Left ventricle myocardium inferior (tissue), 1 donor: ENCODE results near the gene ALG9. TPM values are rescaled to one million over a fixed set of nuclear protein-coding genes. Genes with fewer than 3 reads are reported as not detected.
A peak's percentile ranks its signal among the peaks of the same experiment; 100 is the strongest.
"Not testable (repeated sequence)": the region's sequence is repeated elsewhere in the genome, so short reads cannot be mapped to it uniquely, and the experiment has no call there.

Experiments used
- DNase-seq: peaks from one replicate; pipeline ENCODE4 v3.0.0-alpha.2; 2020
- H3K27ac ChIP-seq: fragments of 200-600 bp; replicated peaks from 2 replicates; pipeline ENCODE4 v1.8.0; 2021
- H3K27me3 ChIP-seq: fragments of 200-600 bp; 2 replicates; pipeline ENCODE4 v1.8.0; 2021; ENCODE audit warnings: low read depth
- H3K36me3 ChIP-seq: fragments of 200-600 bp; 2 replicates; pipeline ENCODE4 v1.8.0; 2021
- H3K4me1 ChIP-seq: fragments of 200-600 bp; 2 replicates; pipeline ENCODE4 v1.8.0; 2021
- H3K4me3 ChIP-seq: fragments of 200-600 bp; 2 replicates; pipeline ENCODE4 v1.8.0; 2021; ENCODE audit warnings: mild to moderate bottlenecking, moderate library complexity
- H3K9me3 ChIP-seq: fragments of 200-600 bp; replicated peaks from 2 replicates; pipeline ENCODE4 v1.8.0; 2021
- CTCF ChIP-seq: fragments of 200-600 bp; IDR thresholded peaks from 2 replicates; pipeline ENCODE4 v1.8.0; 2021; ENCODE audit warnings: antibody characterized with exemption, mild to moderate bottlenecking, borderline replicate concordance
- intact Hi-C: fragments of 100-400 bp; cut with micrococcal nuclease; formaldehyde crosslinking; loops from one replicate; pipeline ENCODE4 v1.11.0; 2022
- total RNA-seq: library from RNA; stranded (reverse); fragmentation: NEBNext Ultra II Directional; extraction: Animal tissue kit (Norgen Biotek cat#: 25700); gene quantifications from one replicate; pipeline ENCODE4 v1.2.1, GENCODE V29; 2021
- donor health status: DM: no; HTN: yes; CAD: no; lungs with severe emphysema.

ALG9 gene
- total RNA-seq, 1 donor from 2014 or later = 14.4 TPM

- peaks cover 28% of the 10 kb centered on the region for H3K4me1 ChIP-seq
- no peak overlapping the region for H3K4me3 ChIP-seq
- peak overlapping the region; percentile 99 for H3K27ac ChIP-seq
- H3K36me3 ChIP-seq = peaks cover 19% of the 10 kb centered on the region
- H3K27me3 ChIP-seq = no peaks in the 10 kb centered on the region
- no peak for DNase-seq
- intact Hi-C loops = no loop called here
- no peaks in the 10 kb centered on the region for H3K9me3 ChIP-seq
- TF ChIP-seq CTCF = no peak
Measured at GRCh38 chr11:111905411-111905810, 34.0 kb upstream of the ALG9 start.

DNA sequence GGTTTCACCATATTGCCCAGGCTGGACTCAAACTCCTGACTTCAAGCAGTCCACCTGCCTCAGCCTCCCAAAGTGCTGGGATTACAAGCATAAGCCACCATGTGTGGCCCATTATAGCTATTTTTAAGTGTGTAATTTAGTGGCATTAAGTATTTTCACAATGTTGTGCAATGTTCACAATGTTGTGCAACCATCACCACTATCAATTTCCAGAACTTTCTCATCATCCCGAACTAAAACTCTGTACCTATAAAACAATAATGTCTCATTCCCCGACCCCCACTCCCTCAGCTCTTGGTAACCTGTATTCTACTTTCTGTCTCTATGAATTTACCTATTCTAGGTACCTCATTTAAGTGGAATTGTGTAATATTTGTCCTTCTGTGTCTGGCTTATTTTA lies 15.5 kb upstream of the ALG9 start:
- no peaks in the 10 kb centered on the region for H3K4me1 ChIP-seq
- H3K27me3 ChIP-seq = no peaks in the 10 kb centered on the region
- H3K27ac ChIP-seq = no peak overlapping the region
- H3K36me3 ChIP-seq = no peaks in the 10 kb centered on the region
- DNase-seq = no peak
- peaks cover 3% of the 10 kb centered on the region for H3K9me3 ChIP-seq
- H3K4me3 ChIP-seq = no peak overlapping the region
- intact Hi-C loops = no loop called here
- no peak for TF ChIP-seq CTCF

- H3K4me3 ChIP-seq = no peak overlapping the region
- no peaks in the 10 kb centered on the region for H3K27me3 ChIP-seq
- no peaks in the 10 kb centered on the region for H3K4me1 ChIP-seq
- intact Hi-C loops = no loop called here
- no peaks in the 10 kb centered on the region for H3K9me3 ChIP-seq
- no peak overlapping the region for H3K27ac ChIP-seq
- DNase-seq = no peak
- no peak for TF ChIP-seq CTCF
- H3K36me3 ChIP-seq = no peaks in the 10 kb centered on the region
Measured at GRCh38 chr11:111886032-111886431, 14.7 kb upstream of the ALG9 start.

GRCh38 chr11:111885053-111885452 lies 13.7 kb upstream of the ALG9 start:
- H3K9me3 ChIP-seq, H3K4me1 ChIP-seq, H3K36me3 ChIP-seq, intact Hi-C loops, DNase-seq, H3K27ac ChIP-seq, H3K4me3 ChIP-seq, H3K27me3 ChIP-seq: not testable (repeated sequence)

DNA sequence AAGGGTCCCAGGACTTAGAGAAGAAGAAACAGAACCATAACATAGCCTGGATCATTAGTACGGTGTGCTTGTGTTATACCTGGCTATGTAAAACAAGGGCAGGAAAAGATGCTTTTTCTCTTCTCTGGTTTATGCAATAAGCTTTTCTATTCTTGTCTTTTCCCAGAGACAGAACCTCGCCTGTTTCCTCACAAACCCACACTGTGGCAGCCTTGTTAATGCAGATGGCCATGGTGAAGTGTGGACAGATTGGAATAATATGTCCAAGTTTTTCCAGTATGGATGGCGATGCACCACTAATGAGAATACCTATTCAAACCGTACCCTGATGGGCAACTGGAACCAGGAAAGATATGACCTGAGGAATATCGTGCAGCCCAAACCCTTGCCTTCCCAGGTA lies 10.8 kb upstream of the ALG9 start:
- no peaks in the 10 kb centered on the region for H3K36me3 ChIP-seq
- H3K27ac ChIP-seq = no peak overlapping the region
- DNase-seq = no peak
- TF ChIP-seq CTCF = no peak
- H3K4me3 ChIP-seq = no peak overlapping the region
- no peaks in the 10 kb centered on the region for H3K27me3 ChIP-seq
- intact Hi-C loops = no loop called here
- no peaks in the 10 kb centered on the region for H3K9me3 ChIP-seq
- peaks cover 20% of the 10 kb centered on the region for H3K4me1 ChIP-seq

- TF ChIP-seq CTCF = no peak
- intact Hi-C loops = no loop called here
- no peaks in the 10 kb centered on the region for H3K9me3 ChIP-seq
- H3K27me3 ChIP-seq = no peaks in the 10 kb centered on the region
- no peak for DNase-seq
- peak overlapping the region; percentile 76 for H3K4me3 ChIP-seq
- peaks cover 20% of the 10 kb centered on the region for H3K4me1 ChIP-seq
- peaks cover 10% of the 10 kb centered on the region for H3K36me3 ChIP-seq
- H3K27ac ChIP-seq = peak overlapping the region; percentile 96
Measured at GRCh38 chr11:111879637-111879960, 8.2 kb upstream of the ALG9 start.
